K562 (cell line): ENCODE measurements around the gene UBXN10. TPM values are rescaled to one million over a fixed set of nuclear protein-coding genes. Genes with fewer than 3 reads are reported as not detected.

Source experiments
- ATF1 ChIP-seq, 2 experiments: fragments of 450-650 bp in 1 of 2; IDR thresholded peaks; 2 replicates each; pipeline ENCODE4 v1.6.1; 2016; ENCODE audit warnings: missing compliant biosample characterization in 1 of 2, missing genetic modification characterization in 1 of 2
- BCLAF1 ChIP-seq, 2 experiments: fragments of 450-650 bp in 1 of 2; IDR thresholded peaks; 2 replicates each; pipeline ENCODE4 v1.6.1; 2011 to 2017; ENCODE audit warnings: low read depth in 2 of 2, antibody characterized with exemption in 1 of 2, borderline replicate concordance in 1 of 2, low read length in 1 of 2, mild to moderate bottlenecking in 1 of 2, mixed read lengths in 1 of 2; ENCODE audit not compliant: control insufficient read depth in 1 of 2
- CBX2 ChIP-seq: fragments of 200-600 bp; sonication (generic); IDR thresholded peaks from one replicate; pipeline ENCODE4 v1.6.1; 2012; ENCODE audit warnings: mild to moderate bottlenecking, low read length, inconsistent platforms; ENCODE audit not compliant: insufficient read depth, poor library complexity, severe bottlenecking
- KAT2B ChIP-seq: IDR thresholded peaks from one replicate; pipeline ENCODE4 v1.6.1; 2012; ENCODE audit warnings: low read depth, mild to moderate bottlenecking, control low read depth, inconsistent platforms, low read length, moderate library complexity
- KLF10 ChIP-seq: fragments of 250-450 bp; sonication (Bioruptor Pico); IDR thresholded peaks from 2 replicates; pipeline ENCODE4 v1.6.1; 2021; ENCODE audit warnings: matching md5 sums
- KLF16 ChIP-seq: IDR thresholded peaks from 2 replicates; pipeline ENCODE4 v1.6.1; 2016; ENCODE audit warnings: antibody characterized with exemption
- MAFK ChIP-seq: IDR thresholded peaks from 2 replicates; pipeline ENCODE4 v1.6.1; 2011; ENCODE audit warnings: low read length, improper control_type of control experiment
- NEUROD1 ChIP-seq: fragments of 150-350 bp; IDR thresholded peaks from 2 replicates; pipeline ENCODE4 v1.6.1; 2014; ENCODE audit warnings: borderline replicate concordance, low read length, low read depth; ENCODE audit not compliant: partially characterized antibody
- POLR2H ChIP-seq: IDR thresholded peaks from 2 replicates; pipeline ENCODE4 v1.6.1; 2016; ENCODE audit warnings: missing genetic modification characterization, low read depth, mild to moderate bottlenecking, control low read depth, missing compliant biosample characterization, moderate library complexity
- RBM22 ChIP-seq: fragments of 200-400 bp; formaldehyde crosslinking; IDR thresholded peaks from 2 replicates; pipeline ENCODE4 v1.6.1; 2018; ENCODE audit warnings: low read length, low read depth; ENCODE audit not compliant: poor library complexity, severe bottlenecking
- SPI1 ChIP-seq: IDR thresholded peaks from 2 replicates; pipeline ENCODE4 v1.6.1; 2011; ENCODE audit warnings: low read depth, low read length, control low read depth, borderline replicate concordance
- TAF9B ChIP-seq: fragments of 450-650 bp; IDR thresholded peaks from 2 replicates; pipeline ENCODE4 v1.6.1; 2018; ENCODE audit warnings: mild to moderate bottlenecking; ENCODE audit not compliant: partially characterized antibody
- ZBTB7A ChIP-seq: IDR thresholded peaks from 2 replicates; pipeline ENCODE4 v1.6.1; 2011; ENCODE audit warnings: low read depth, mild to moderate bottlenecking, low read length, moderate library complexity, borderline replicate concordance; ENCODE audit not compliant: control insufficient read depth
- ZNF133 ChIP-seq: fragments of 250-450 bp; sonication (Bioruptor Pico); IDR thresholded peaks from 2 replicates; pipeline ENCODE4 v1.4.0; 2020; ENCODE audit warnings: mild to moderate bottlenecking
- ZNF324 ChIP-seq: fragments of 250-450 bp; sonication (Bioruptor Pico); IDR thresholded peaks from 2 replicates; pipeline ENCODE4 v1.4.0; 2020; ENCODE audit warnings: mild to moderate bottlenecking
- ZNF696 ChIP-seq: fragments of 250-450 bp; sonication (Bioruptor Pico); conservative IDR thresholded peaks from 2 replicates; pipeline ENCODE4 v1.4.0; 2020; ENCODE audit warnings: mild to moderate bottlenecking, moderate library complexity
- polyA plus RNA-seq, 8 experiments: library from polyadenylated mRNA; depleted of rRNA in 4 of 8; stranded (reverse) in 5 of 8; unstranded in 3 of 8; fragments of >200 nt; fragmentation: Nextera tagmentation in 2 of 8; fragmentation: Illumina TruSeq in 1 of 8; extraction: Ambion mirVana in 2 of 8; extraction: Trizol in 1 of 8; gene quantifications; 2 replicates each; pipeline versions ENCODE4 v1.2.1 to v1.2.3, GENCODE V29; 2011 to 2014; ENCODE audit warnings: inconsistent platforms in 1 of 8, missing spikeins in 1 of 8
- total RNA-seq, 7 experiments: library from RNA; depleted of rRNA in 6 of 7; stranded (reverse); fragments of >200 nt in 6 of 7; fragmentation: Illumina TruSeq in 2 of 7; extraction: Trizol in 2 of 7; gene quantifications; 2 replicates each; pipeline versions ENCODE4 v1.2.1 to v1.2.3, GENCODE V29; 2011 to 2021; ENCODE audit warnings: low replicate concordance in 1 of 7
- TF ChIP-seq, protein P1 (sequence below), 2 experiments: fragments of 450-650 bp; IDR thresholded peaks; 2 replicates each; pipeline ENCODE4 v1.6.1; 2016; ENCODE audit warnings: mild to moderate bottlenecking in 2 of 2, borderline replicate concordance in 1 of 2, low read depth in 1 of 2, moderate library complexity in 1 of 2

The UBXN10 gene
- total and polyA plus RNA-seq, 9 of the 15 experiments (the other 6 are each of a cell fraction or from before 2014, with no cell fraction given): 10.7 to 17.7 (median 13.6) TPM

- TF ChIP-seq ZNF696 (no peak), ZBTB7A (no peak), KLF16 (peak; percentile 96), BCLAF1 (IDR thresholded peaks at IDR 0.05; ENCODE audit: borderline replicate concordance in 1 of 2, control insufficient read depth in 1 of 2, low read depth in 2 of 2, low read length in 1 of 2) (no peak), ZNF133 (CRISPR knock-in tag) (no peak), TAF9B (no peak), MAFK (0 out of 2 replicates have a peak, but pooled peaks have one; percentile 7), KLF10 (CRISPR knock-in tag) (no peak), POLR2H (no peak), RBM22 (no peak), NEUROD1 (peak; percentile 59), SPI1 (no peak), KAT2B (no peak), ATF1 (CRISPR knock-in tag; IDR thresholded peaks at IDR 0.05) (no peak), ATF1 (tag; IDR thresholded peaks at IDR 0.05) (0 out of 2 replicates have a peak, but pooled peaks have one; percentile 3), CBX2 (no peak), ZNF324 (CRISPR knock-in tag) (no peak)
- TF ChIP-seq, protein P1, sequence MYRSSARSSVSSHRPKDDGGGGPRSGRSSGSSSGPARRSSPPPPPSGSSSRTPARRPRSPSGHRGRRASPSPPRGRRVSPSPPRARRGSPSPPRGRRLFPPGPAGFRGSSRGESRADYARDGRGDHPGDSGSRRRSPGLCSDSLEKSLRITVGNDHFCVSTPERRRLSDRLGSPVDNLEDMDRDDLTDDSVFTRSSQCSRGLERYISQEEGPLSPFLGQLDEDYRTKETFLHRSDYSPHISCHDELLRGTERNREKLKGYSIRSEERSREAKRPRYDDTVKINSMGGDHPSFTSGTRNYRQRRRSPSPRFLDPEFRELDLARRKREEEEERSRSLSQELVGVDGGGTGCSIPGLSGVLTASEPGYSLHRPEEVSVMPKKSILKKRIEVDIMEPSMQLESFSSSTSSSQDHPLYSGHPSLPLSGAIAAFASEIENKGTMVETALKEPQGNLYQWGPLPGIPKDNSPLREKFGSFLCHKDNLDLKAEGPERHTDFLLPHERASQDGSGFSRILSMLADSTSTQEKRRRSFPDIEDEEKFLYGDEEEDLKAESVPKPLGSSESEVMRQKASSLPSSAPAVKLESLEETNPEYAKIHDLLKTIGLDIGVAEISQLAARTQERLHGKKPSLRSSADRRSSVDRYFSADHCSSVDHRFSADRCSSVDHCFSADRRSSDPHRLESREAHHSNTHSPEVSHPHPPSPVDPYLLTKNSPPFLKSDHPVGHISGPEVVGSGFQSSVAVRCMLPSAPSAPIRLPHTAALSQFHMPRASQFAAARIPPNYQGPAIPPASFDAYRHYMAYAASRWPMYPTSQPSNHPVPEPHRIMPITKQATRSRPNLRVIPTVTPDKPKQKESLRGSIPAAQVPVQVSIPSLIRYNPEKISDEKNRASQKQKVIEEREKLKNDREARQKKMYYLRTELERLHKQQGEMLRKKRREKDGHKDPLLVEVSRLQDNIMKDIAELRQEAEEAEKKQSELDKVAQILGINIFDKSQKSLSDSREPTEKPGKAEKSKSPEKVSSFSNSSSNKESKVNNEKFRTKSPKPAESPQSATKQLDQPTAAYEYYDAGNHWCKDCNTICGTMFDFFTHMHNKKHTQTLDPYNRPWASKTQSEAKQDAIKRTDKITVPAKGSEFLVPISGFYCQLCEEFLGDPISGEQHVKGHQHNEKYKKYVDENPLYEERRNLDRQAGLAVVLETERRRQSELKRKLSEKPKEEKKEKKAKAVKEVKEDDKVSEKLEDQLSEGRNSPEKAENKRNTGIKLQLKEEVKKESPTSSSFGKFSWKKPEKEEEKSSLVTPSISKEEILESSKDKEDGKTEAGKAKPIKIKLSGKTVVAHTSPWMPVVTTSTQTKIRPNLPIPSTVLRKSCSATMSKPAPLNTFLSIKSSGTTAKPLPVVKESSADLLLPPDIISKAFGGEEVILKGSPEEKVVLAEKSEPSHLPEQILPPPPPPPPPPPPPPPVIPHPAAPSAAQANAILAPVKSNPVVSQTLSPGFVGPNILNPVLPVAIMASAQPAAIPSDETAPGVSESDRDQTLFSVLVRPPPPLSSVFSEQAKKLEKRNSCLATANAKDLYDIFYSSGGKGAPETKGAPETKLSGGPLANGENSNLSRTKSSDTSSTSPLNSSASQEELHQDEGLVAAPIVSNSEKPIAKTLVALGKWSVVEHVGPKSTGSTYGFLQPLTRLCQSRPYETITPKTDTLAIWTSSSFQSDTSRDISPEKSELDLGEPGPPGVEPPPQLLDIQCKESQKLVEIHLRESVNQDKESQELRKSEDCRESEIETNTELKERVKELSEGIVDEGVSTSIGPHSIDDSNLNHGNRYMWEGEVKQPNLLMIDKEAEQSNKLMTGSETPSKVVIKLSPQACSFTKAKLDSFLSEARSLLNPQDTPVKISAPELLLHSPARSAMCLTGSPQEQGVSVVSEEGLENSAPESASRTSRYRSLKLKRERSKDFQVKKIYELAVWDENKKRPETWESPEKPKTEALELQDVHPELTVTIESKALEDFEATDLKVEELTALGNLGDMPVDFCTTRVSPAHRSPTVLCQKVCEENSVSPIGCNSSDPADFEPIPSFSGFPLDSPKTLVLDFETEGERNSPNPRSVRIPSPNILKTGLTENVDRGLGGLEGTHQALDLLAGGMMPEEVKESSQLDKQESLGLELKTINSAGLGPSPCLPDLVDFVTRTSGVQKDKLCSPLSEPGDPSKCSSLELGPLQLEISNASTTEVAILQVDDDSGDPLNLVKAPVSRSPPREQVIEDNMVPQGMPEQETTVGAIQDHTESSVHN (IDR thresholded peaks at IDR 0.05; ENCODE audit: borderline replicate concordance in 1 of 2, low read depth in 1 of 2): no peak
Observed at GRCh38 chr1:20198918-20199317, 13.0 kb downstream of the UBXN10 start (continued).
